HCT116 (cell line): ENCODE data around the gene GRIN3B.

Experiments
- CTCF ChIP-seq, 3 experiments: fragments of 200-600 bp in 1 of 3; sonication (generic) in 1 of 3; IDR thresholded peaks in 2 of 3; conservative IDR thresholded peaks in 1 of 3; 2 replicates each; pipeline ENCODE4 v1.5.1; 2012 to 2017; ENCODE audit warnings: low read depth in 2 of 3, low read length in 2 of 3, antibody characterized with exemption in 1 of 3, borderline replicate concordance in 1 of 3, control low read depth in 1 of 3, mild to moderate bottlenecking in 1 of 3, mixed read lengths in 1 of 3, mixed run types in 1 of 3, moderate library complexity in 1 of 3; ENCODE audit not compliant: insufficient read depth in 1 of 3
- EZH2 ChIP-seq: fragments of 200-600 bp; sonication (generic); IDR thresholded peaks from 2 replicates; pipeline ENCODE4 v1.6.1; 2017; ENCODE audit warnings: antibody characterized with exemption, mixed run types
- POLR2A ChIP-seq: IDR thresholded peaks from 2 replicates; pipeline ENCODE4 v1.7.0; 2011; ENCODE audit warnings: borderline replicate concordance; ENCODE audit not compliant: insufficient read depth, insufficient read length; ENCODE audit errors: extremely low read depth
- POLR2AphosphoS5 ChIP-seq: IDR thresholded peaks from 2 replicates; pipeline ENCODE4 v1.6.1; 2011; ENCODE audit warnings: mild to moderate bottlenecking, low read depth, low read length, moderate library complexity
- SIN3A ChIP-seq: IDR thresholded peaks from 2 replicates; pipeline ENCODE4 v1.6.1; 2012; ENCODE audit warnings: low read depth
- SP1 ChIP-seq: IDR thresholded peaks from 2 replicates; pipeline ENCODE4 v1.6.1; 2012; ENCODE audit warnings: low read depth
- TF ChIP-seq, protein P1 (sequence below): IDR thresholded peaks from 2 replicates; pipeline ENCODE4 v1.6.1; 2012

- TF ChIP-seq CTCF (IDR thresholded peaks at IDR 0.05 in 2 of 3, conservative IDR thresholded peaks at IDR 0.05 in 1 of 3; ENCODE audit: borderline replicate concordance in 1 of 3, insufficient read depth in 1 of 3, low read depth in 2 of 3, low read length in 2 of 3) (no peak), SP1 (no peak), POLR2AphosphoS5 (no peak), POLR2A (no peak), EZH2 (no peak), SIN3A (no peak)
- TF ChIP-seq, protein P1, sequence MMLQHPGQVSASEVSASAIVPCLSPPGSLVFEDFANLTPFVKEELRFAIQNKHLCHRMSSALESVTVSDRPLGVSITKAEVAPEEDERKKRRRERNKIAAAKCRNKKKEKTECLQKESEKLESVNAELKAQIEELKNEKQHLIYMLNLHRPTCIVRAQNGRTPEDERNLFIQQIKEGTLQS = no peak
Observed at GRCh38 chr19:1009981-1010538, 9.8 kb downstream of the GRIN3B start.
